Glomerular visceral epithelial cell (primary cell): Measurements from ENCODE around the gene DAPP1.

ENCODE experiments used
- DNase-seq: peaks from one replicate; pipeline ENCODE4 v3.0.0-alpha.2; 2016; ENCODE audit errors: extremely low spot score

The DAPP1 gene

DNA sequence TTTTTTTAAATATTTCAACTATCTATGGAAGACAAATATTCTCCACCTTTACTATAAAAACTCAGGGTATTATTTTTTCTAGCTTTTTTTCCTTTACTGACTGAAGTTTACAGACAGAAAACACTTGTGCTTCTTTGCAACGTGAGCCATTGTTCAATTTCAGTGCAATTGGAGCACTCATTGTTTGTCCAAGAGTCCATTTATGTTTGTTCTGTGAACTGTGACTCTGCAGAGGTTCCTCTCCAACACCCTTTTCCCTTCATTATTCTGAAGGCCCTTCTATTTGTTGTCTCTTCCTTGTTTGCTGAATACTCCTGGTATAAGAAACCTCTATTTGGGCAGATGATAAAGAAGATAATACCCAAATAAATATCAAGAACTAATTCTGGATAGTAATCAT lies 37.4 kb downstream of the DAPP1 start:
- no peak for DNase-seq

DNA sequence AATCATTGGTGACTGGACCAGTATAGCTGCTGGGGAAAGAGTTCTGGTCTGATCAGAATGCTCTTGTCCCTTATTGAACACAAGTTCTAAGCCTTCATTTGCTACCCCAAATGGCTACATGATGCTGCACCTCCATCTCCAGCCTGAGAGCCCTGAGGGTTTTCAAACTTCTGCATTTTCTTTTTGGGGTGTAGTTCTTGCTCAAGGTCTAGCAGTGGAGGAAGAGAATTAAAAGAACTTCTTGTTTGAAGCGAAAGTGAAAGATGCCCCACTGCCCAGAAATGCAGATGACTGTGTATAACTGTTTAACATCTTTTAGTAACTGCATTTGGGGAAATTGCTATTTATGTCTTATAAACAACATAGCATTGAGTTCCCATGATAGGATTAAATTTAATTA lies 39.1 kb downstream of the DAPP1 start:
- DNase-seq, result no peak

DNA sequence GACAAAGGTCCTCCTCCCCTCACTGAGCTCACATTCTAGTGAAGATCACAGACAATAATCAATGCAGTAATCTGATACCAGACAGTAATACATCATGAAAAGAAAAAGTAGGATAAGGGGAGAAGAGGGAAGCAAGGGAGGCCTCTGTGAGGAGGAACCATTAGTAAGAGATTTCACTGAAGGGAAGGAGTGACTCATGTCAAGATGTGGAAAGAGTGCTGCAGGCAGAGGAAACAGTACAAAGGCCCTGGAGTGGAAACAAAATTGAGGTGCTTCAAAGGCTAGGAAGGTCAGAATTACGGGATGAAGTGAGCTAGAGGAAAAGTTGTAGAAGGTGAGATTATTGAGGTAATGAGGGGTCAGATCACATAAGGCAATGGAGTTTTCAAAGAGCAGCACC lies 39.5 kb downstream of the DAPP1 start:
- peak; percentile 16 for DNase-seq

DNA sequence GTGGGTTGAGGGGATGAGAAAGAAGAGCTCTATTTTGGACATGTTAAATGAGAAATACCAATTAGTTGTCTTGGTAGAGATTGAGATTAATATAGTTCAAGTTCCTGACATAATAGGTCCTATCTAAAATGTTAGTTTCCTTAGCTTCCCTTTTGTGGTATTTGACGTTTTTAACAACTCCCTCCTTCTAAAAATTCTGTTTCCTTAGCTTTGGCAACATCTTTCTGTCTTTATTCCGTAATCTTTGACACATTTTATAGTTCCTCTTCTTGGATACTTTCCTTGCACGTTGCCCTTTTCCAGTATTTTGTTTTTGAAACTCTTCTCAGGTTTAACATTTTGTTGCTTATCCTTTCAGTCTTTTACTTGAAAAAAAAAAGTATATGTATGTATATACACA lies 40.7 kb downstream of the DAPP1 start:
- no peak for DNase-seq

DNA sequence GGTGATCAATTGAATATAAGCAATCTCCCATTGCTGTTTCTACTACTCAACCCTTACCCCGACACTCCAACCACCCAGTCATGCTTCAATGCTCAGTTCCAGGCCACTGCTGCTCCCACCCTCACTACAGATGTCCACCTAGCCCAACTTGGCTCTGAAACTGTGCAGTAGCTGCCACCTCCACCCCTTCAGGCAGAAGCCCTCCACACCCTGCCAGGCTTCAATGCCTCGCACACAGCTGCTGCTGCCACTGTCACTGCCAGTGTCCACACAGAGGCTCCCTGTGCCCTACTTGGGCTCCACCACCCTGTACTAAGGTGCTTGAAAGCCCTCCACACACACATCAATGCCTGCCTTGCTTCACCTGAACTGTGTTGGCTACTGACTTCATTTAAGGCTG lies 43.0 kb downstream of the DAPP1 start:
- no peak for DNase-seq

DNA sequence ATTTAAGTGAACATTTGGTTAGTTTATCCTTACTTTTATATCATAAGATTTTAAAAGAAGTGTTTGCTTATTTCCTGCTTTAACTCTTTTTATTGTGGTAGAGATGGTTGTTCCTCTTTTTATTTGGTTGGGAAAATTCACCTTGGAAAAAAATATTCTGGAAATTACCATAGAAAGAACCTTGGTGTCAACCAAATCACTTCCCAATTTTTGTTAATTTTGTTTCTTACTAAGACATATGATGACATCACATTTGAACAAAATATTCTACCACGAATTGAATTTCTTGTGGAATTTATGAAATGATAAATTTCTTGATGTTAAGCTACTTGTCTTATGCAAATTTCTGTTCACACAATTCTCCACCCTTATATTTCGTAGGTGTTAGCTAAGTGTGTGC lies 43.9 kb downstream of the DAPP1 start:
- no peak for DNase-seq

DNA sequence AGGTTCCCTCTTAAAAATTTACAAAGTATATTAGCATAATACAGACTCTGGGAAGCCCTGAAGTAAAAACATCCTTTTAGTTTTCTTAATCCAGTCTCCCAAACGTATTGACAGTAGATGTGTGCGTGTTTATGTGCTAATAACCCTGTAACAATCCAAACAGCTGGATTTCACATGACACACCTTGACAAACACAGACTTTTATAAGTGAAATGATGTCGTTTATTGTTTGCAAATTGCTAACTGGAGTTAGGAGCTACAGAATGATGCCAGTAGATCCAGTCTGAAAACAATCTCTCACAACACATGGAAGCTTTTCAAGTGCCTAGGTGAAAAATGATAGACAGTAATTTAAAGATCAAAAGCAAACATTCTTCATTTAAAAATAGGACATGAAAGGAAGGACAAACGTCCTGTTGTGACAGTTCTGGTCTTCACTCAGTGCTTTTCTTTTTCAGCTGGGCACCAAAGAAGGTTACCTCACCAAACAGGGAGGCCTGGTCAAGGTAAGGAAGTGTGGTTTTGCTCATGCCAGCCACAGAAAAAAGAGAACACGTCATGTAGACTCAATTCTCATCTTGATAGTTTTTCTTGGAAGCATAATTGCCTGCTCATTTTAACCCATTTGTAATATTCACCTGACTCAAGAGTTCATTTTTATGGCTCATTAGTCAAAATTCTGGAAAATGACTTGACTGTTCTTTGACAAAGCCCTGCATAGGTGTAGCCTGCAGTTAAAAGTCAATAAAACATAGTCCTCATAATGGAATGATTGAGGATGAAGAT lies 44.7 kb downstream of the DAPP1 start:
- peak; percentile 13 for DNase-seq

DNA sequence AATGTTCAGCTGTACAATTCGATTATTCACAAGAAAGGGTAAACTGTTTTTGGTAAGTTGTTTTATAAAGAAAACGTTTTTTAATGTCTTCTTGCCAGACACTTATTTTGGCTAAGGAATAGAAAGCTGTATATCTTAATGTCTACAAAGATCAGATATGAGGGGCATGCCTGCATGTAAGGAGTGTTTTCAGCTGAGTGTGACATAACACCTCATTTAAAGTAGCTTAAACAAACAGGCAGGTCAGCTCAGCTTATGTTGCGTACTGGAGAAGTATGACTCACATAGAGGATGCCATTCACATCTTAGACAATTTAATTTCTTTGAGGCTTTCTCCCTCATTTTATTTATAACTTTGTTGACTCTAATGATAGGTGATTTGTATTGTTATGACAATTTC lies 47.2 kb downstream of the DAPP1 start:
- DNase-seq, result no peak

DNA sequence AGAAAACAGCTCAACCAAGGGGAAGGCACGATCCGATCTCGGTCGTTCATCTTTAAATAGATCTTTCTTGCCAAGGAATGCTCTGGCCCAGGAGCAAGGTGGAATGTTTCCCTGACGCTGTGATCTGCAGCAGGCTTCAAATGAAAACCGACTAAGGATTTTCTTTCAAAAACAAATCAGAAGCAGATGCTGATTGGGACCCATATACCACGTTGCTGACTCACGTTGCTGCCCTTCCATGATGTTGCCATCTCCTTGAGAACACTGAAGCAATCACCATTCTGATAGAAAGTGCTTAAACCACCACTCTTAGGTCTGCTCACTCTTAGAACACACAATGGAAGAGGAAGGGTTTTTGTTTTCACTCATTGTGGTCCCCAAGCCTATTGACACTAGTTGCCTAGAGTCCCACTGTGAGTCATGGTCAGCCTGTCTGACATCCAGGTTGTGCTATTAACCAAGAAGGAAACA lies 51.5 kb downstream of the DAPP1 start:
- no peak for DNase-seq

DNA sequence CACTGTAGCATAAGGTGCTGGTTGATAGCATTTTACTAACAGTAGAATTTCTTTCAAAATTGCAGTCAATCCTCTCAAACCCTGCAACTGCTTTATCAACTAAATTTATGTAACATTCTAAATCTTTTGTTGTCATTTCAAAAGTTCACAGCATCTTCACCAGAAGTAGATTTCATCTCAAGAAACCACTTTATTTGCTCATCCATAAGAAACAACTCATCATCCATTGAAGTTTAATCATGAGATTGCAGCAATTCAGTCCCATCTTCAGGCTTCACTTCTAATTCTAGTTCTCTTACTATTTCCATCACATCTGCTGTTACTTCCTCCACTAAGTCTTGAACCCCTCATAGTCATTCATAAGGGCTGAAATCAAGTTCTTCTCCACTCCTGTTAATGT lies 55.9 kb downstream of the DAPP1 start:
- no peak for DNase-seq

DNA sequence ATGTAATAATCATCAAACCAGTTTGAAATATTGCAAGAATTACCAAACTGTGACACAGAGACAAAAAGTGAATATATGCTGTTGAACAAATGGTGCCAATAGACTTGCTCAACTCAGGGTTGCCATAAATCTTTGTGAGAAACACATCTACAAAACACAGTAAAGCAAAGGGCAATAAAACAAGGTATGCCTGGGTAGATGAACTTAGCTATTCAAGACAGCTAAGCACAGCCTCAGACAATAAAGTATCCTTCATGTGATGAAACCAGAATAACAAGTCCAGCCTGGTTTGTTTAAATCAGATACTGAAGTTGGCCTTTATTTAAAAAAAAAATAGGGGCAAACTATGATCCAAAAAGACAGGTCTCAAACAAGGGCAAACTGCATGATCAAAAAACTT lies 58.4 kb downstream of the DAPP1 start:
- DNase-seq, result no peak

DNA sequence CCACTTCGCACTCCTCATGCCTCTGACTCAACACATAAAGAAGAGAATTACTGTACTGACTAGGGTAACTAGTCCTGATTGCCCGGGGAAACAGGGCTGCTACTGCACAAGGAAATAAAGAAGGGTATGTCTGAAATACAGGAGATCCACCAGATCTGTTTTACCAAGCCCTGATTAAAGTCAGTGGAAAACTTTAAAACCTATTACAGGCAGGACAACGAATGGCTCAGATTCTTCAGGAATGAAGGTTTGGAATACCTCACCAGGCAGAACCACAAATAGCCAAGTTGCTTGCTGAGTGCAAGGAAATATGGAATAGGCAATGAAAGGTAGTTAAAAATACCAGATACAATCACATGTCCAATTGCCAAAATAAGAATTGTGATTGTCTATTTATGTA lies 60.3 kb downstream of the DAPP1 start:
- no peak for DNase-seq

DNA sequence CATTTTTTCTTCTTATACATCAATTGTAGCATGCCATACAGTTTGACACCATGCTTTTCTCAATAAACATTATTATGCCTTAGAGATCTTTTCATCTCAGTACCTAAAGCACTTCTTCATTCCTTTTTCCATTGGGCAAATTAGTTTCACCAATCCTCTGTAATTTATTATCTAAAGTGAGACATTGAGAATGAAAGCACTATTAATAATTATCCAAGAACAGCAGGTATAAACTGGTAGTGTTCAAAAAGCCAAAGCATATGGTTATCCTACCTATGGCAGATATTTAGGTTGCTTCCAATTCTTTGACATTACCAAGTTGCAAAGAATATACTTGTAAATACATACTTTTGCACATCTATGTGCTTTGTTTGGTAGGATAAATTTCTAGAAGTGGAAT lies 62.0 kb downstream of the DAPP1 start:
- DNase-seq, result no peak

DNA sequence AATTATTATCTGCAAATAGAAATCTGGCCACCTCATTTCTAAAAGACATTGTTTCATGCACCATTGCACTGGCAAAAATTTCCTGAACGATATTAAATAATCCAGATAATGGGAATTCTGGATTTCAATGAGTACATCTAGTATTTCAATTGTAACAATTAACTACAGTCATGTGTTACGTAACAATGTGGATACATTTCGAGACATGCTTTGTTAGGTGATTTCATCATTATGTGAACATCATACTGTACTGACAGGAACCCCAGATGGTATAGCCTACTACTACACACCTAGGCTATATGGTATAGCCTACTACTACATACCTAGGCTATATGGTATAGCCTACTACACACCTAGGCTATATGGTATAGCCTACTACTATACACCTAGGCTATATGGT lies 62.8 kb downstream of the DAPP1 start:
- DNase-seq, result no peak

DNA sequence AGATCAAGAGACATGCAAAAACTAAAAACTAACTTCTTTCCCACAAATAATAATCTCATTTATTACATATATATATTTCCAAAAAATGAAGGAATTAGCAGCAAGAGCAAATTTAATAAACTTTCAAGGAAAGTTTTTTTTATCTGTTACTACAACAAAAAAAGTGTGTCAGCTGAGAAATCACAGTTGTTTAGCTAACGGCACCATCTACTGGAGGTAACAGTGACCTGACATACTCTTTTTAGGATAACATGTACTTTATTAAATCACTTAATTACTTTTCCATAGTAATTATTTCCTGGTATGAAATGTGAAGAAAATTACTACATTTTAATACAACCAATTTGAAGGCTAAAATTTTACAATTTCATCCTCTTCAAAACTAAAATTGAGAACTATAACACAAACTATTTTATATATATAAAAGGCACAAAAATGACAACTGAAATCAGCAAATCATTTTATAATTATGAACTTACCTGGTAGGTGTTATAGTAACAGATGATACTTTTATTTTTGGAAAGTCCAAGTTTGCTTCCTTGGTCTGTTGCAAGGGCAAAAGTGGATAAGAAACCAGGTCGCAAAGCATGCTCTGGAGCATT lies 68.5 kb downstream of the DAPP1 start:
- peak; percentile 50 for DNase-seq

DNA sequence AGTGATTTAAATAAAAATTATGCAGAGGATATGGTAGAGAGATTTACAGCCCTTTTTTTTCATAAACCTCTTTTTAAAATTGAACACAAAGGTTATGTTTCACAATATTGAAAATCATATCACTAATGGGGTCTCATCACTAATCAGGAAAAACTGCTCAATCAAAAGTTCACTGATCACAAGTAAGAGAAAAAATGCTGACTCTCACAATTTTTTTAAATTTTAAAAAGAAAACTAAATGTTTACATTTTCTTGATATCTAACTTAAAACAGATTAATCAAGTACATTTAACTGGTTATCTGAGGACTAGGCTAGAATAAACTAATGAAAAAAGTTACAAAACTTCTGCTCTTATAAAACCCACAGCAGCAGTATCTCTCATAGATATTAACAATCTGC lies 69.1 kb downstream of the DAPP1 start:
- no peak for DNase-seq

DNA sequence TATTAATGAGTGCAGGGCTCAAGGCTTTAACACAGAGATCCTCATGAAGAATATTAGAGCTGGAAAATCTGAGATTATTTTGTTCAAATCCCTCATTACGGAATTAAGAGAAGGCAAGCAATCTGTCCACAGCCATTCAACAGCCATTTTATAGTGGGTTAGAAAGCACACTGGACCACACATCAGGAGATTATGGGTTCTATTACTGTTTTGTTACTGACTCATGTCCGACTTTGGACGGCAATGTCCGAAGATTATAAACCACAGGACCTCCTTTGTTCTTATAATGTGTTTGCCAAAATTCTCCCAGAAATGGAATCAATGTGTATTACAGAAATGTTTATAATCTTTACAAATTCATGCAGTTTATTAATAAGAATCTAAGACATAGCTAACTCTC lies 69.5 kb downstream of the DAPP1 start:
- DNase-seq, result peak; percentile 41

DNA sequence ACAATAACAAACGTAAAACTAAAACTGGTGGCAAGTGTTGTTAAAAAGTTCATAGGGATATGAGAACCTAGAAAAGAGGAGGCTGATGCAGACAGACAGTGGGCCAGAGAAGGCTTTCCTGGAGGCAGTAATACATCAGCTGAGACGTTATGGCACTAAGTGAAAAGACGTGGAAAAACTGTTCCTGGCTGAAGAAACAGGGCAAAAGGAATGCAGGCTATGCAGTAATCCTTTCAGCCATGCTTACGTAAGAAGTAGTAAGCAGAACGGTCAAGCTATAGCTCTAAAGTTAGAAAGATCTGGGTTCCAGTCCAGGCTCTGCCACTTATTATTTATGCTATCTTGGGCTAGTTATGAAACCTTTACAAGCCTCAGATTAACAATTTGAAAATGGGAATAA lies 71.2 kb downstream of the DAPP1 start:
- DNase-seq, result no peak

DNA sequence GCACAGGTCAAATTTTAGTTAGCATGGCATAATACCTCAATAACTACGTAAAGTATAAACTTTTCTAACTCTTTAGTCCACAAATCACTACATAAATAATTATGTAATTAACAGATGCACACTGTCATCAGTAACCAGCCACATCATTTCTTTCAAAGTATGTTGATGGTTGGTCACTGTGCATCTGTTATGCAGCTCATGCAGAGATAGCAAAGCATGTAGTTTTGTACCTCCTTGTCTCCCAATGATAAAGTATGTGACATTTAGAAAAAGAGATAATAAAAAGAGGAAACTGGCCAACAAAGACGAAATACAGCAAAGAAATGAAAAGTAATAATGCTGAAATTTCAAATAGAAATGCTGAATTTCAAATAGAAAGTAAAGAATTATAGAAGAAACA lies 74.7 kb downstream of the DAPP1 start:
- no peak for DNase-seq

DNA sequence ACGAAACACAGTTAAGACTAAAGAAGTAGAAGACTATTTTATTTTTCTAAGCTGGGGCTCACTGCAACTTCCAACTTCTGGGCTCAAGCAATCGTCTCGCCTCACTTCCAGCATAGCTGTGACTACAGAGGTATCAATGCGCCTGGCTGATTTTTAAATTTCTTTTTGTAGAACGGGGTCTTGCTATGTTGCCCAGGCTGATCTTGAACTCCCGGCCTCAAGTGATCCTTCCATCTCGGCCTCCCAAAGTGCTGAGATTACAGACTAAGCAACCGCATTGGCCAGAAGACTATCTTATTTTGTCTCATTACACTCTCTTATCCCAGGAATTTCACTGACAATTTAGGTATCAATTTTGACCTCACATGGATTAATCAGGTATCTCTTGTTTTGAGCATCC lies 76.4 kb downstream of the DAPP1 start:
- no peak for DNase-seq

DNA sequence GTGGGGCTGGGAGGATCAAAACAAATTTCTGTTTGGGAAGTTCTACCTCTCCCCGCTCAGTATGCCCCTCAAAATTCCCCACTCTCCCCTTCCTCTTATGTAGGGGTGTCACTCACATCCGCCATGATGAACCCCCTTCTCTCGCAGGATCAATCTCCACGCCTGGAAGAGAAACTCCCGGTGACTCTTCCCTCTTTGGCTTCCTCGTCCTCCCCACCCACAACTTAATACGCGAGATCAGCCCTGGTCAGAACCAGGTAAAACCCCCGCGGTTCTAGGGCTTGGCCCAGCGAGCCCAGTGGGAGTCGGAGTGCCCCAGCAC lies 77.2 kb downstream of the DAPP1 start:
- peak; percentile 6 for DNase-seq

DNA sequence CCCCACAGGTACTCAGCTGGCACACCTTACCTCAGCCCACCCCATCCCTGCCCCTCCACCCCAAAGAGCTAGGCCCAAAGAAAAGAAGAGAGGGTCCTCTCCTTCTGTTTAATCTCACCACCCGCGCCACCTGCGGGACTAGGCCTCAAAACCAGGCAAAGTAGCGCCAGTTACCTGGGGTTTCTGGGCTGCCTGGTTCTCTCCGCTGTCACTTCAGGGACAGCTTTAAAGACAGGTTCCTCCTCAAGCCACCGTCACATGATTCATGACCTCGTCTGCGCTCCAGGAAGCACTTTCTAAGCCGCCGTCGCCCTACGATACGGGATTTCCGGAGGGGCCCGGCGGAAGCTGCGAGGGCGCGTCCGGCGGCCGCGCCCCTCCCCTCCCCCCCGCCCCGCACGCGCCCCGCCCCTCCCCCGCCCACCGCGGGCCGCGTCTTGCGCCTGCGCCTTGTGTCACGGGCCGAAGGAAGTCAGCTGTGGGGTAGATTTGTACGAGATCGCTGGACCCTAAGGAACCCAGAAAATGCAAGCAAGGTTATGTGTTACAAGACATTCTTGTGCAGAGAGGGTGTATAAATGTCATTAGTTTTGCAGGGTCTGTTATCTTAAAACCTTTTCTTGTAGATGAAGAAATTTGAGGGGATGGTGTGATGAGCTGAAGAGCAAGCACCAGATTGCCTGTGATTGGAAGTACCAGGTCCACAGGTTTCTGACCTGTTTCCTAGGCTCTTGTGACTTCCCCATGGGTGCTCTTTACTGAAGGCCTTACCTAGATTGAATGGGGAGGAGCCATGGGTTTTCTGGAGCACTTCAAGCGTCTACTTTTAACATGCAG lies 77.8 kb downstream of the DAPP1 start, which contains the start of gene LAMTOR3:
Gene LAMTOR3, minus strand, starts transcription at position 267 of the 837 bp plus-strand sequence. CDS start 464 bp downstream, outside the sequence.
- peak; percentile 92 for DNase-seq

DNA sequence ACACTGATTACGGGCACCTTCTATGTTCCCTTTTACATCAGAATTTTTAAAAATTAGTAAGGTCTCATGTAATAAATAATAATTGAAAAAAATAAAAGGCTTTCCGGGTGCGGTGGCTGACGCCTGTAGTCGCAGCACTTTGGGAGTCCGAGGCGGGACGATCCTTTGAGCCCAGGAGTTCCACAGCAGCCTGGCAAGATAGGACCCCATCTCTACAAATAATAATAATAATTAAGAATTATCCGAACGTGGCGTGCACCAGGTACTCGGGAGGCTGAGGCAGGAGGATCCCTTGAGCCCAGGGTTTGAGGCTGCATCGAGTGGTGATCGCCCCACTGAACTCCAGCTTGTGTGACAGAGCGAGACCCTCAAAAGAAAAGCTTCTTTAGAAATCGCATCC lies 78.4 kb downstream of the DAPP1 start:
- no peak for DNase-seq
